Right kidney (tissue), 1 donor: ENCODE results near the gene DNAJB6.

Experiments
- DNase-seq: peaks from one replicate; pipeline ENCODE4 v3.0.0-alpha.2; 2016

Gene DNAJB6

DNA sequence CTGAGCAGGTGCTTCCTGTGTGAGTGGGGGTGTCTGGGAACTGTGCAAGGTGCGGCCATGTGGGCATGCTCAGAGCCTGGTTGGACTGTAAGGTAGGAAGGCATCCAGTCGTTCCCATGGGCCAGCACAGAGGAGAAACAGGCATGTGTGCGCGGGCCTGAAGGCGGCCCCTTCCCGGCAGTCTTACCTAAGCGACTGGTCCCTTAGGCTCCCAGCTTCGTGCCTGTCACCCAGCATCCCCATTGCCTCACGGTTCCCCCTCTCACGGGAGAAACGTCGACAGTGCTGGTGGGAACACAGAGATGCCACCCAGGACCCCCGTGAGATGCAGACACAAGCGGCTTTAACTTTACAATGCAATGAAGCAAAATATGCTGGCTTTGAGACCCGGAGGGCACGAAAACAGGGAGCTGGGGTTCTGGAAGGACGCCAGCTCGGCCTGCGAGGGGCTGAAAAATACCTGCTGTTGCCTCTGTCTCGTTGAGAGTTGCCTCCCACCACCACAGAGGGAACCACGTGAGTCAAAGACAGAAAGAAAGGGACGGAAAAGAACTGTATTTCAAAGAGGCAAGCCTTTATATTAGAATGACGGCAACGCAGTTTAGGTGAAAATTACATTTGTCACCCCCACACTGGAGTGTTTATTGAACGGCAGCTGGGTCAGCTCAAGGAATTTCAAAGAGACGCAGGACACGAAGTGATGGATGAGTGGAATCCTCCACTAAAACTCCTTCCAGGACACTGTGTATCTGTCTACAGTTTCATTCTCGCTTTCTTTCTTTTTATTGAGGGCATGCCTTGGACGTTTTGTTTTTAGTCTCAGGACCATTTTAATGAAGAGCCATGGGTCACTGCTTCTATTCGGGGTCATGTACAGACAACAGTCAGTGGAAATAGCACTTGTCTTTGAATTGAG is 128.4 kb downstream of the DNAJB6 start:
- DNase-seq = peak; percentile 48

DNA sequence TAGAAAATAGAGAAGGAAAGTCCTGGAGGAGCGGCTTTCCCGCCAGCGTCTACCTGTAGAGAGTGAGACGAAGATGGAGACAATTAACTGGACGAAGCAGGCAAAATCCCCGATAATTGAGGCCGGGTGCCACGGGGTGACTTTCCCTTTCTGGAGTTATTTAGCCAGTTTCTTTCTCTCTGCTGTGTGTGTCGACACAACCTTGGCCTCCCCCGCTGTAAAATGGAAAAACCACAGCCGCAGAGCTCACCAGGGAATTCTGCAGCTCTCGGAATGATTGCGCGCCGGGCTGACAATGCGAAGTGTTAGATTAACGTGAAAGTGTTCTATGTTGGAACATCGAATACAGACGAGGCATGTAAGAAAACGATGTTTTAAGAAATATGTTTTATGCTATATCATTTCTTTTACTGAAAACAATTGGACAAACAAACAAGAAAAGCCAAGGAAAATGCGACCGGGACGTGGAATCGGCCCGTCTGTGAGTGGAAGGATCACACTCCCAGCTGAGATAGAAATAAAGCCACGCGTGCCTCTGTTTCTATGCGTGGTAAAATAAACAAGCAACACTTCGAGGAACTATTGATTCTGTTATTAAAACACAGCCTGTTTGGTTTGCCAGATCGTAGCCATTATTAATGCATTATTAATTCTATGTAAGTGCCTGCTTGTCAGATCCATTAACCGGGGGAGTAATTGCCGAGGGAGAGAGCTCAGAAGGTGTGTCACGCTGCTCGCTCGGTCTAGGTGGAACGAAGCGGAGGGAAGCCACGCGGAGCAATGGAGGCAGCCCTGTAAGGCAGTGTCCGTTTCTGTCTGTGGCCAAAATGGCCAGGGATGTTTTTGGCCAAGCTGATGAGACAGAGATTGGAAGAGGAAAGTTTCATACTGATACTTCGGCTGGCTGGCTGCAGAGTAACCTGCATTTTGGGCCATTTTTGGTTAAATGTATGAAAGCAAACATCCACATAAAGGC is 129.4 kb downstream of the DNAJB6 start:
- peak; percentile 44 for DNase-seq

DNA sequence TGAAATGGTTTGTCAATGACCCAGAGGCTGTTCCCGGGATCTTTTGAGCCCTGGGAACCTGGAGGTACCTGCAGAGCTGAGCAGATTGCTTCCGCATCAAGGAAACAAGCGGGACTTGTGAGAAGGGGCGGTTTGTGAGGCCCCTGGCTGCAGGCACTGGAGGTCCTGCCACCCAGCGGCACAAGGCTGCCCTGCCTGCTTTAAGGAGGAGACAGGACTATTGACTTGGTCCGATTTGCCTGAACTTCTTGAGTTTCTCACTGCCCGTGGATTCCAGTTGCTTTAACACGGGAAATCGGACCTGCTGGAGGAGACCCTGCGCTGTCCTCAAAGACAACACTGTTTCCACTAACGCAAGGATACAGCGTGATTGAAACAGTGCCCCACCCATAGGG is 130.1 kb downstream of the DNAJB6 start:
- DNase-seq = no peak
